Activated CD4-positive, alpha-beta T cell treated with anti-CD3 and anti-CD28 coated beads, Interleukin-10, Interleukin-2, amounts not matched to agents 100 ng/mL and 50 ng/mL, durations not matched to agents 16 hours and 8 hours (primary cell): ENCODE data around the gene NAGPA.
"Not testable (repeated sequence)": the region's sequence is repeated elsewhere in the genome, so short reads cannot be mapped to it uniquely, and the experiment has no call there.

Source experiments
- DNase-seq: peaks from one replicate; pipeline ENCODE4 v3.0.0-alpha.2; 2020

Gene NAGPA

GRCh38 chr16:5033256-5034166 lies at the start of gene NAGPA:
NAGPA (minus strand) TSS chr16:5033935; CDS start chr16:5033914, 21 bp downstream.
- peak; percentile 89 for DNase-seq

GRCh38 chr16:5080996-5081395 lies 47.3 kb upstream of the NAGPA start:
- DNase-seq = not testable (repeated sequence)

- DNase-seq = not testable (repeated sequence)
Measured at GRCh38 chr16:5080461-5080860, 46.7 kb upstream of the NAGPA start.

GRCh38 chr16:5078626-5079025 lies 44.9 kb upstream of the NAGPA start:
- DNase-seq = no peak

GRCh38 chr16:5077304-5077703 lies 43.6 kb upstream of the NAGPA start:
- no peak for DNase-seq

- DNase-seq = no peak
Measured at GRCh38 chr16:5075637-5076036, 41.9 kb upstream of the NAGPA start.

GRCh38 chr16:5073771-5074170 lies 40.0 kb upstream of the NAGPA start:
- not testable (repeated sequence) for DNase-seq

GRCh38 chr16:5073279-5073629 lies 39.5 kb upstream of the NAGPA start:
- DNase-seq = no peak

- DNase-seq = no peak
Measured at GRCh38 chr16:5072334-5073278, 38.9 kb upstream of the NAGPA start.

- DNase-seq = peak; percentile 92
Measured at GRCh38 chr16:5071681-5072333, 38.1 kb upstream of the NAGPA start, which contains the start of gene ALG1. ALG1 (plus strand) TSS chr16:5071843; CDS start chr16:5071850, 7 bp downstream.

GRCh38 chr16:5071341-5071680 lies 37.6 kb upstream of the NAGPA start:
- DNase-seq = no peak

- no peak for DNase-seq
Measured at GRCh38 chr16:5070431-5071186, 36.9 kb upstream of the NAGPA start.

GRCh38 chr16:5069854-5070253 lies 36.1 kb upstream of the NAGPA start:
- DNase-seq = no peak

GRCh38 chr16:5069048-5069447 lies 35.3 kb upstream of the NAGPA start:
- DNase-seq = no peak

- DNase-seq = no peak
Measured at GRCh38 chr16:5066511-5066910, 32.8 kb upstream of the NAGPA start.

- DNase-seq = no peak
Measured at GRCh38 chr16:5065813-5066212, 32.1 kb upstream of the NAGPA start, which contains the start of gene C16orf89. C16orf89 (minus strand) TSS chr16:5065956; CDS start chr16:5065908, 48 bp downstream.

- DNase-seq = no peak
Measured at GRCh38 chr16:5065326-5065725, 31.6 kb upstream of the NAGPA start.

GRCh38 chr16:5064915-5065314 lies 31.2 kb upstream of the NAGPA start:
- DNase-seq = no peak

GRCh38 chr16:5062790-5063765 lies 29.3 kb upstream of the NAGPA start:
- no peak for DNase-seq

- DNase-seq = no peak
Measured at GRCh38 chr16:5062051-5062450, 28.3 kb upstream of the NAGPA start.

- DNase-seq = no peak
Measured at GRCh38 chr16:5060073-5060641, 26.4 kb upstream of the NAGPA start.
